Anterior cingulate cortex (tissue), 58 donors: Measurements from ENCODE around the gene ZFP90.

Experiments used
- DNase-seq, 58 donors: peaks; one replicate each; lab custom pipeline; 2025; lab: John Stamatoyannopoulos, UW

Gene ZFP90

GRCh38 chr16:68574479-68574878 is 35.4 kb downstream of the ZFP90 start:
- no peak for DNase-seq

GRCh38 chr16:68575082-68575481 is 36.0 kb downstream of the ZFP90 start:
- DNase-seq, result no peak

GRCh38 chr16:68577352-68577853 is 38.3 kb downstream of the ZFP90 start:
- DNase-seq, result no peak

GRCh38 chr16:68590201-68590994 is 51.3 kb downstream of the ZFP90 start:
- peak in 32 of 58 donors; percentile 0 to 55 (median 7) for DNase-seq

GRCh38 chr16:68592466-68593337 is 53.6 kb downstream of the ZFP90 start:
- DNase-seq, result no peak

GRCh38 chr16:68596266-68596665 is 57.2 kb downstream of the ZFP90 start:
- DNase-seq, result no peak

- no peak for DNase-seq
Measured at GRCh38 chr16:68599586-68599985, 60.5 kb downstream of the ZFP90 start.

- DNase-seq, result no peak
Measured at GRCh38 chr16:68605746-68606145, 66.7 kb downstream of the ZFP90 start.

GRCh38 chr16:68607443-68607842 is 68.4 kb downstream of the ZFP90 start:
- DNase-seq, result no peak

- DNase-seq, result no peak
Measured at GRCh38 chr16:68608330-68608729, 69.2 kb downstream of the ZFP90 start.

GRCh38 chr16:68612996-68613395 is 73.9 kb downstream of the ZFP90 start:
- DNase-seq, result no peak

GRCh38 chr16:68617734-68618133 is 78.6 kb downstream of the ZFP90 start:
- no peak for DNase-seq
